Ovary (tissue), 3 donors: ENCODE data around the gene KIF5B.

Source experiments
- EP300 ChIP-seq: sonication (generic); formaldehyde crosslinking; IDR thresholded peaks from one replicate; pipeline ENCODE4 v1.6.1; 2017; ENCODE audit warnings: antibody characterized with exemption
- TF ChIP-seq, protein P1 (sequence below), 3 donors: fragments of 450-650 bp in 2 of 3; fragments of 200-600 bp in 1 of 3; IDR thresholded peaks; one replicate each; pipeline versions ENCODE4 v1.5.1 to v1.8.0; 2016 to 2022; ENCODE audit warnings: antibody characterized with exemption in 3 of 3, mild to moderate bottlenecking in 1 of 3
- donor health status: DM: no; HTN: no; CAD: no.

DNA sequence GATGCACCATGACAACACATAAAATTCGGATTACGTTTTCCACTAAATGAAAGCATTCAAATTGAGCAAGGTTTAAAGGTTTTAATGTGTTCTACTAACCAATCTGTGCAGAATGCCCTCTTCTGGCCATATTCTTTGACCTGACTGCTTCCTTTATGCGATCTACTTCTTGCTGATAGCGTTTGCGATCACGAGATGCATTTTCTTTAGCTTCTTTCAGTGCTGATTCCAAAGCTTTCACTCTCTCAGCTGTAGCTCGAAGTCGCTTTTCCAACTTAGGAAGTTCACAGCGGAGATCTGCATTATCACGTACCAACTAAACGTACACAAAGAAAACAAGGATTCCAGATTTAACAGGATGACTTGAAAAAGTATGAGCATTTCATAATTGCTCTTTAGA is 39.2 kb downstream of the KIF5B start:
- TF ChIP-seq, protein P1, sequence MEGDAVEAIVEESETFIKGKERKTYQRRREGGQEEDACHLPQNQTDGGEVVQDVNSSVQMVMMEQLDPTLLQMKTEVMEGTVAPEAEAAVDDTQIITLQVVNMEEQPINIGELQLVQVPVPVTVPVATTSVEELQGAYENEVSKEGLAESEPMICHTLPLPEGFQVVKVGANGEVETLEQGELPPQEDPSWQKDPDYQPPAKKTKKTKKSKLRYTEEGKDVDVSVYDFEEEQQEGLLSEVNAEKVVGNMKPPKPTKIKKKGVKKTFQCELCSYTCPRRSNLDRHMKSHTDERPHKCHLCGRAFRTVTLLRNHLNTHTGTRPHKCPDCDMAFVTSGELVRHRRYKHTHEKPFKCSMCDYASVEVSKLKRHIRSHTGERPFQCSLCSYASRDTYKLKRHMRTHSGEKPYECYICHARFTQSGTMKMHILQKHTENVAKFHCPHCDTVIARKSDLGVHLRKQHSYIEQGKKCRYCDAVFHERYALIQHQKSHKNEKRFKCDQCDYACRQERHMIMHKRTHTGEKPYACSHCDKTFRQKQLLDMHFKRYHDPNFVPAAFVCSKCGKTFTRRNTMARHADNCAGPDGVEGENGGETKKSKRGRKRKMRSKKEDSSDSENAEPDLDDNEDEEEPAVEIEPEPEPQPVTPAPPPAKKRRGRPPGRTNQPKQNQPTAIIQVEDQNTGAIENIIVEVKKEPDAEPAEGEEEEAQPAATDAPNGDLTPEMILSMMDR (IDR thresholded peaks at IDR 0.05), result no peak
- no peak for TF ChIP-seq EP300
